GM12865 (cell line): Measurements from ENCODE around the gene TBPL2.

Source experiments
- DNase-seq: peaks from one replicate; pipeline ENCODE4 v3.0.0; 2010; ENCODE audit warnings: low read depth
- H3K4me3 ChIP-seq: 2 replicates; pipeline ENCODE4 v1.5.1; 2011; ENCODE audit warnings: mild to moderate bottlenecking, low read depth, low read length, control low read depth
- TF ChIP-seq, protein P1 (sequence below): IDR thresholded peaks from 2 replicates; pipeline ENCODE4 v1.5.1; 2011; ENCODE audit warnings: low read length, control low read depth, low read depth, inconsistent platforms; ENCODE audit not compliant: insufficient read depth; ENCODE audit errors: missing control alignments

The TBPL2 gene

DNA sequence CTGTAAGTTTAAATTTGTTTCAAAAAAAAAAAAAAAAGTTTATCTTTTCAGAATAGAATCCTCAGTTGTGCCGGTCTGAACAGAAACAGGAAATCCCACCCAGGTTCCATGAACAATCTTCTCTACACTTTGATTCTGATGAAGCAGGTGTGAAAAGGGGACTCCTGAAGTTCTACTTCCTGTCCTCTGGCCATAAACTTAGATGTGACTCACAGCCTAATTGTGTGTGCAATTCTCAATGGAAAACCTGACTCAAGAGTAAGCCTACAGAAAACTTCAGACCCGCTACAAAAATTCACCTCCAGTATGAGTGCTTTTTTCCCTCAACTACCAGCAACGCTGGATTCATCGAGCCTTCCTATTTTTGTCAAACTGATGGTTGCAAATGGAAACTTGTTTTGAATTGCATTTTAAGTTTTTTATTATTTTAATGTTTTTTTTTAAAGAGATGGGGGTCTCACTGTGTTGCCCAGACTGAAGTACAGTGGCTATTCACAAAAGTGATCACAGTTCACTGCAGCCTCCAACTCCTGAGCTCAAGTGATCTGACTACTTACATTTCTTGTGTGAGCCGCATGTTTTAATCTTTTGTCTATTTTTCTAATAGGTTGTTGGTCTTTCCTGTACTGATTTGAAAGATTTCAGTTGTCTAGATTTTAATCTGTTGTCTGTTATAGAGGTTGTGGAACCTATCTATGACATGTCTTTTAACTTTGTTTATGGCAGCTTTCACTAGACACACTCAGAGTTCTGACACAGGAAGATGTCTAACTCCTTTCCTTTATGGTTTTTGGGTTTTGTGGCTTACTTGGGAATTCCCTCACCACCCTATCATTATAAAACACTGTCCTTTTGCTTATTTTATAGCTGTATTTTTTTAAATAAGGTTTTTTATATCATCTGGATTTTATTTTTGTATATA lies 66.4 kb downstream of the TBPL2 start:
- no peak overlapping the region for H3K4me3 ChIP-seq
- TF ChIP-seq, protein P1, sequence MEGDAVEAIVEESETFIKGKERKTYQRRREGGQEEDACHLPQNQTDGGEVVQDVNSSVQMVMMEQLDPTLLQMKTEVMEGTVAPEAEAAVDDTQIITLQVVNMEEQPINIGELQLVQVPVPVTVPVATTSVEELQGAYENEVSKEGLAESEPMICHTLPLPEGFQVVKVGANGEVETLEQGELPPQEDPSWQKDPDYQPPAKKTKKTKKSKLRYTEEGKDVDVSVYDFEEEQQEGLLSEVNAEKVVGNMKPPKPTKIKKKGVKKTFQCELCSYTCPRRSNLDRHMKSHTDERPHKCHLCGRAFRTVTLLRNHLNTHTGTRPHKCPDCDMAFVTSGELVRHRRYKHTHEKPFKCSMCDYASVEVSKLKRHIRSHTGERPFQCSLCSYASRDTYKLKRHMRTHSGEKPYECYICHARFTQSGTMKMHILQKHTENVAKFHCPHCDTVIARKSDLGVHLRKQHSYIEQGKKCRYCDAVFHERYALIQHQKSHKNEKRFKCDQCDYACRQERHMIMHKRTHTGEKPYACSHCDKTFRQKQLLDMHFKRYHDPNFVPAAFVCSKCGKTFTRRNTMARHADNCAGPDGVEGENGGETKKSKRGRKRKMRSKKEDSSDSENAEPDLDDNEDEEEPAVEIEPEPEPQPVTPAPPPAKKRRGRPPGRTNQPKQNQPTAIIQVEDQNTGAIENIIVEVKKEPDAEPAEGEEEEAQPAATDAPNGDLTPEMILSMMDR = no peak
- peak; percentile 49 for DNase-seq

DNA sequence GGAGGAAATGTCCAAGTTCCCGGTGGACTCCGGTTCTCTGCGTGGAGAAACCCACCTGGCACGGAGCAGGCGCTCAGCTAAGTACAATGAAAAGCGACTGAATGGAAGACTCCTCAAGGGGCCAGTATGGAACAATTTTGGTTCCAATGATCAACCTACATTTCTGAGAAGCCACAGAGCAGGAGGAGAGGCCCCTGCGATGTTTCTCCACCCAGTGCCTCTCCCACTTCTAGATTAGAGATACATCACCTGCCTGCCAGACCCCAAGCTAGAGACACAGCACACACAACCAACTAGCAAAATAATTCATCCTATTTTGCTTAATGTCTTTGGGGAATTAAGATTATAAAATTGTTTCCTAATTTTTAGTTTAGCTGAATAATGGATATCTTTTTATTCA lies 67.6 kb downstream of the TBPL2 start:
- no peak for DNase-seq
- H3K4me3 ChIP-seq = no peak overlapping the region
- TF ChIP-seq, protein P1 = no peak

DNA sequence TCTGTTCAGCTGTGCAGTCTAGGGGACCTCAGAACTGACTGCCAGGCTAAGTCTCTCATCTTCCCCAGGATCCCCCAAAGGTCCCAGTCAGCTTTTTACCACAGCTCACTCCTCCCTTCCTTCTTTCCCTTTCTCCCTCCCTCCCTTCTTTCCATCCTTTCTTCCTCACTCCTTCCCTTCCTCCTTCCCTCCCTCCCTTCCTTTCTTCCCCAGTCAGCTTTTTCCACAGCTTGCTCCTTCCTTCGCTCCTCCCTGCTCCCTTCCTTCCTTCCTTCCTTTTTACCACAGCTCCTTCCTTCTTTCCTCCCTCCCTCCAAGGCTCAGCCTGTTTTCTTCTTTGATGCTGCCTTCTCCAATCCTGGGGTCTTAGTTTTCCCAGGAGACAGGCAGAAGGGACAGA lies 68.0 kb downstream of the TBPL2 start:
- TF ChIP-seq, protein P1 = no peak
- no peak for DNase-seq
- H3K4me3 ChIP-seq = no peak overlapping the region

DNA sequence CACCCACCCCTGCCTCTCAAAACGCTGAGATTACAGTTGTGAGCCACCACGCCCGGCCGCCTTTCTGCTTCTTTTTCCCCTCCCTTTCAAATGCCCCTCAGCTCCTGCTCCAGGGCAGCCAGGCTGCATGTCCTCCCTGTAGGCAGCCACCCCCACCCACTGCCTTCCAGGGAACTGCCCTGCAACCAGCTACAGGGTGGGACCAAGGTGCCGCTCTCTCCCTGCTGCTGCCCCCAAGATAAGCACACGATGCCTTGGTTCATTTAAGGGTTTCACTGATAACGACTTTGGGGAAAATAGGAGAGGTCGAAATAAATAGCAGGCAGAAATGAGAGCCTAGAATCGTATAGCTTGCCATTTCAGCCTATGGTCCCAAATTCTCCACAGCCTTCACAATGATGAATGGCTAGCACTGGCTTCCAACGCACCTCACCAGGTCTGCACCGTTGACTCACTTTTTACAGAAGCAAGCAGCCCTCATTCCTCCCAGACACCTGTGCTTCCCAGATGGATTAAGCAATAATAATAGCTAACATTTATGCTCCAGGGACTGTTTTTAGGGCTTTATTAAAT lies 69.4 kb downstream of the TBPL2 start:
- H3K4me3 ChIP-seq = no peak overlapping the region
- TF ChIP-seq, protein P1 = no peak
- DNase-seq = no peak

DNA sequence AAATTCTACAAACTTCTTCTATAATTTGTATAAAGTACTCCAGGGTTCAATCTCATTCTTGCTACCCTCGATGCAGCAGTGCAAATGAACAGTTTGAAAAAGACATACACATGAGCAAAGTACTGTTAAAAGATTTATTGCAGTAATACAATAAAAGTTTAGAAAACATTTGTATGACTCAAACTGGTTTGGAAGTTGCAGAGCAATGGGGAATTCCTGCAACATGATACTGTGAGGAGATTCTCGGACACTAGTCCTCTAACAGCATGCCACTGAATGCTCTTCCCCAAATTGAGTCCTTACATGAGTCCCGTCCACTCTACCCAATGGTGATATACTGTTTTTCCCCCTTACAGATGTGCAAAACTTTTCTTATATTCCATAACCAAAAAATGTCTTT lies 74.1 kb downstream of the TBPL2 start:
- DNase-seq = no peak
- TF ChIP-seq, protein P1 = no peak
- no peak overlapping the region for H3K4me3 ChIP-seq
